ENCODE results near the gene KRTAP10-12. TPM values are rescaled to one million over a fixed set of nuclear protein-coding genes. Genes with fewer than 3 reads are reported as not detected.

The KRTAP10-12 gene
- total RNA-seq, 1 experiment from 2014 or later: not detected

DNA sequence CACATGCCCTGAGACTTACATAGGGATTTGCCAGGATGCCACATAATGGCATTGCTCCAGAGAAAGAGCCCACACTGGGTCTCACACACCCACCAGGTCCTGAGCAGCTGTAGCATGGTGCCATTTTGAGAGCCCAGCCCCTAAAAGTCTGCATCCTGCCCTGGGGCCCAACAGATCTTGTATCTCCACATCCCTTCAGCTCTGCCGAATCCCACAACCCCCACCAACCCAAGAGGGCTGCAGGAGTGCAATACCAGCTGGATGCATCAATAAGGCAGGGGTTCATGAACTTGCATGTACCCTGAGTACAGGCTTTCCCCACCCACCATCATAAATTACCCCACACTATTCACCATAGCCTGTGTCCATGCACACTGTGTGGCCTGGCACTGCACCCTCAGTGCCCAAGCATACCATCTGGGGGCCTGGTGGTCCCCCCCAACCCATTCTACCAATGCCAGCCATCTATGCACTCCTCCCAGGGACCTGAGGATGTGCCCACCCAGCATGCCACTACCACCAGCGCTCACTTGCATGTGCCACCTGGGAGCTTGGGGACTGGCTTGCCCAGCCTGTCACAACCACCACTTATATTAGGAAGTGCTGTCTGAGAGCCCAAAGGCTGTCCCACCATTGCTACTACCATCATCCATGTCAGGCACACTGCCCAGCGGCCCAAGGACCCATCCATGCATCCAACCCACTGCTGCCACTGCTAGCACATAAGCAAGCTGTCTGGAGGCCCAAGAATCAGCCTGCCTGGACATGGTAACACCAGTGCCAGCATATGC lies 26.1 kb upstream of the KRTAP10-12 start:
- CTCF ChIA-PET: interaction anchor here (0.6 kb wide), 1 partner anchor 577 kb away, joined by 4 read pairs; no protein-coding TSS in a partner anchor
- Mint-ChIP-seq H3K27me3 (ENCODE audit: insufficient read depth, unreplicated experiment) (peaks cover 62% of the 10 kb centered on the region), H3K27ac (ENCODE audit: low read depth, unreplicated experiment) (no peak overlapping the region), H3K9me3 (ENCODE audit: unreplicated experiment) (peaks cover 20% of the 10 kb centered on the region), H3K36me3 (ENCODE audit: insufficient read depth, unreplicated experiment) (no peaks in the 10 kb centered on the region), H3K4me1 (ENCODE audit: insufficient read depth, unreplicated experiment) (peaks cover 14% of the 10 kb centered on the region), H3K4me3 (ENCODE audit: unreplicated experiment) (no peak overlapping the region)
- POLR2A ChIA-PET: no interaction called here
- no TSS peak for BruUV-seq (replicated peaks)
- no peak for DNase-seq (ENCODE audit: unreplicated experiment)
- intact Hi-C loops (cut with micrococcal nuclease): no loop called here
- TF ChIP-seq, protein P1, sequence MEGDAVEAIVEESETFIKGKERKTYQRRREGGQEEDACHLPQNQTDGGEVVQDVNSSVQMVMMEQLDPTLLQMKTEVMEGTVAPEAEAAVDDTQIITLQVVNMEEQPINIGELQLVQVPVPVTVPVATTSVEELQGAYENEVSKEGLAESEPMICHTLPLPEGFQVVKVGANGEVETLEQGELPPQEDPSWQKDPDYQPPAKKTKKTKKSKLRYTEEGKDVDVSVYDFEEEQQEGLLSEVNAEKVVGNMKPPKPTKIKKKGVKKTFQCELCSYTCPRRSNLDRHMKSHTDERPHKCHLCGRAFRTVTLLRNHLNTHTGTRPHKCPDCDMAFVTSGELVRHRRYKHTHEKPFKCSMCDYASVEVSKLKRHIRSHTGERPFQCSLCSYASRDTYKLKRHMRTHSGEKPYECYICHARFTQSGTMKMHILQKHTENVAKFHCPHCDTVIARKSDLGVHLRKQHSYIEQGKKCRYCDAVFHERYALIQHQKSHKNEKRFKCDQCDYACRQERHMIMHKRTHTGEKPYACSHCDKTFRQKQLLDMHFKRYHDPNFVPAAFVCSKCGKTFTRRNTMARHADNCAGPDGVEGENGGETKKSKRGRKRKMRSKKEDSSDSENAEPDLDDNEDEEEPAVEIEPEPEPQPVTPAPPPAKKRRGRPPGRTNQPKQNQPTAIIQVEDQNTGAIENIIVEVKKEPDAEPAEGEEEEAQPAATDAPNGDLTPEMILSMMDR (IDR thresholded peaks at IDR 0.05; ENCODE audit: unreplicated experiment): no peak

DNA sequence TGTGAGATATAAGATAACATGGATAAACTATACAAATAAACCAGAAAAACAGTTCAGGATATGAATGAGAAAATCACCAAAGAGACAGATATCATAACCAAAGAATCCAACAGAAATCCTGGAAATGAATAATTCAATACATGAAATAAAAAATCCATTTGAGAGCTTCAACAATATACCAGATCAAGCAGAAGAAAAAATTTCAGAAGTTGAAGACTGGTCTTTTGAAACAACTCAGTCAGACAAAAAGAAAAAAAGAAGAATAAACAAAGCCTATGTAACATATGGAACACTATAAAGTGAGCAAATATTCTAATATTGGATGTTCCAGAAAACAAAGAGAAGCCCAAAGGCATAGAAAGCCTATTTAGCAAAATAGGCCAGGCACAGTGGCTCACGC lies 25.1 kb upstream of the KRTAP10-12 start:
- H3K9me3 Mint-ChIP-seq (ENCODE audit: unreplicated experiment): peaks cover 20% of the 10 kb centered on the region
- no peaks in the 10 kb centered on the region for H3K36me3 Mint-ChIP-seq (ENCODE audit: insufficient read depth, unreplicated experiment)
- H3K4me3 Mint-ChIP-seq (ENCODE audit: unreplicated experiment): no peak overlapping the region
- DNase-seq (ENCODE audit: unreplicated experiment): no peak
- H3K4me1 Mint-ChIP-seq (ENCODE audit: insufficient read depth, unreplicated experiment): peaks cover 4% of the 10 kb centered on the region
- H3K27ac Mint-ChIP-seq (ENCODE audit: low read depth, unreplicated experiment): no peak overlapping the region
- intact Hi-C loops (cut with micrococcal nuclease): no loop called here
- POLR2A ChIA-PET: no interaction called here
- CTCF ChIA-PET: no interaction called here
- TF ChIP-seq, protein P1 (IDR thresholded peaks at IDR 0.05; ENCODE audit: unreplicated experiment): no peak
- peaks cover 73% of the 10 kb centered on the region for H3K27me3 Mint-ChIP-seq (ENCODE audit: insufficient read depth, unreplicated experiment)
- BruUV-seq (replicated peaks): no TSS peak

DNA sequence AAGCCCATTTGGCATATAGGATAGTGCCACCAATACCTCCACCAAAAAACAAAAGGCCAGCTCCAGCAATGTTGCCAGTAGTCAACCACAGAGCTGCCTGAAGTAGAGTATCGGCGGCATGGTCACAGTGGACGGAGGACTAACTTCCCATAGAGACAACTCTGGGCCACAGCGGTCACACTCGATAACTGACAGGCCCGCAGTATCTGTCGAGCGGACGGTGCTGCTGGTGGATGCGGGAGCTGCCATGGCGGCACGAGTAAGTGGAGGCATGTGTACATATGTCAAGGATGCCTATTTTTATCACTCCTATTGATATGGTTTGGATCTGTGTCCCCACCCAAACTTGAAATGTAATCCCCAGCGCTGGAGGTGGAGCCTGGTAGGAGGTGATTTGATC lies 19.1 kb upstream of the KRTAP10-12 start:
- intact Hi-C loops (cut with micrococcal nuclease): no loop called here
- no peaks in the 10 kb centered on the region for H3K36me3 Mint-ChIP-seq (ENCODE audit: insufficient read depth, unreplicated experiment)
- no peak for DNase-seq (ENCODE audit: unreplicated experiment)
- H3K4me3 Mint-ChIP-seq (ENCODE audit: unreplicated experiment): no peak overlapping the region
- H3K9me3 Mint-ChIP-seq (ENCODE audit: unreplicated experiment): peaks cover 9% of the 10 kb centered on the region
- POLR2A ChIA-PET: interaction anchor here (1.3 kb wide), 1 partner anchor 32 kb away, joined by 3 read pairs; no protein-coding TSS in a partner anchor
- no peaks in the 10 kb centered on the region for H3K4me1 Mint-ChIP-seq (ENCODE audit: insufficient read depth, unreplicated experiment)
- TF ChIP-seq, protein P1 (IDR thresholded peaks at IDR 0.05; ENCODE audit: unreplicated experiment): no peak
- H3K27me3 Mint-ChIP-seq (ENCODE audit: insufficient read depth, unreplicated experiment): peaks cover 93% of the 10 kb centered on the region
- H3K27ac Mint-ChIP-seq (ENCODE audit: low read depth, unreplicated experiment): no peak overlapping the region
- no TSS peak for BruUV-seq (replicated peaks)
- CTCF ChIA-PET: no interaction called here

DNA sequence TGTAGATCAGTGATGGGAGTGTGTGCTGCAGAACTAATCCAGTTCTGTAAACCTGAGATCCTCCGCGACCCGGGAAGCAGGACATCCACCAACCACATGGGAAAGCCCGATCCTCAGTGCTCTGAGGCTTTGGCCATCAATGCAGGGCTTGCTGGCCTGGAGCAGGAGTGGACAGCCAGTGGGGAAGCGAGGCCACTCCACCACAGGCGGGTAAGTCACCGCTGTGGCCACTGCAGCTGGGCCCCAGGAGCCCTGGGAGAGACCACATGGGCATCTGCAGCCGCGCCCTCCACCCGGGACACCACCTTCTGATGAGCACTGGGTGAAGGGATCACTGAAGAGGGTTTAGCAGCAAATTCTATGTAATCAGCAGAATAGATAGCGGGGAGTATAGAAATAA lies 15.8 kb upstream of the KRTAP10-12 start:
- Mint-ChIP-seq H3K9me3 (ENCODE audit: unreplicated experiment) (no peaks in the 10 kb centered on the region), H3K27me3 (ENCODE audit: insufficient read depth, unreplicated experiment) (peaks cover 96% of the 10 kb centered on the region), H3K36me3 (ENCODE audit: insufficient read depth, unreplicated experiment) (no peaks in the 10 kb centered on the region), H3K4me3 (ENCODE audit: unreplicated experiment) (no peak overlapping the region), H3K27ac (ENCODE audit: low read depth, unreplicated experiment) (no peak overlapping the region), H3K4me1 (ENCODE audit: insufficient read depth, unreplicated experiment) (no peaks in the 10 kb centered on the region)
- intact Hi-C loops (cut with micrococcal nuclease): no loop called here
- TF ChIP-seq, protein P1 (IDR thresholded peaks at IDR 0.05; ENCODE audit: unreplicated experiment): no peak
- ChIA-PET POLR2A (no interaction called here), CTCF (no interaction called here)
- BruUV-seq (replicated peaks): no TSS peak
- DNase-seq (ENCODE audit: unreplicated experiment): no peak

Data from MCF 10A (cell line).